Fibroblast of mammary gland (primary cell): ENCODE data around the gene ZFP90.

ENCODE experiments used
- DNase-seq: peaks from one replicate; pipeline ENCODE4 v3.0.0-alpha.2; 2010; ENCODE audit warnings: low read depth
- H3K4me3 ChIP-seq: 2 replicates; pipeline ENCODE4 v1.5.1; 2011; ENCODE audit warnings: low read depth, mild to moderate bottlenecking, low read length, moderate library complexity; ENCODE audit not compliant: control insufficient read depth
- TF ChIP-seq, protein P1 (sequence below): conservative IDR thresholded peaks from 2 replicates; pipeline ENCODE4 v1.5.1; 2011; ENCODE audit warnings: low read depth, low read length, inconsistent platforms; ENCODE audit not compliant: control insufficient read depth, insufficient read depth

Gene ZFP90

DNA sequence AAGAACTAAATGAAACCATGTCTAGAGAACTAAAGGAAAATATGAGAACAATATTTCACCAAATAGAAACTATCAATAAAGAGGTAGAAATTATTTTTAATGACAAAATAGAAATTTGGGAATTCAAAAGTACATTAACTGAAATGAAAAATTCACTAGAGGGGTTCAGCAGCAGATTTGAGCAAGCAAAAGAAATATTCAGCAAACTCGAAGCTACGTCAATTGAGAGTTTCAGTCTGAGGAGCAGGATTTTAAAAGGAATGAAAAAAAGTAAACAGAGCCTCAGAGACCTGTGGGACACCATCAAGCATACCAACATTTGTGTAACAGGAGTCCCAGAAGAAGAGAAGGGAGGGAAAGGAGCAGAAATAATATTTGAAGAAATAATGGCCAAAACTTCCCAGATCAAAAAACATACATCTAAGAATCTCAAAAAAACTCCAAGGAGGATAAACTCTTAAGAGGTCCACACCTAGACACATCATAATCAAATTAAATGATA is 38.3 kb downstream of the ZFP90 start:
- TF ChIP-seq, protein P1, sequence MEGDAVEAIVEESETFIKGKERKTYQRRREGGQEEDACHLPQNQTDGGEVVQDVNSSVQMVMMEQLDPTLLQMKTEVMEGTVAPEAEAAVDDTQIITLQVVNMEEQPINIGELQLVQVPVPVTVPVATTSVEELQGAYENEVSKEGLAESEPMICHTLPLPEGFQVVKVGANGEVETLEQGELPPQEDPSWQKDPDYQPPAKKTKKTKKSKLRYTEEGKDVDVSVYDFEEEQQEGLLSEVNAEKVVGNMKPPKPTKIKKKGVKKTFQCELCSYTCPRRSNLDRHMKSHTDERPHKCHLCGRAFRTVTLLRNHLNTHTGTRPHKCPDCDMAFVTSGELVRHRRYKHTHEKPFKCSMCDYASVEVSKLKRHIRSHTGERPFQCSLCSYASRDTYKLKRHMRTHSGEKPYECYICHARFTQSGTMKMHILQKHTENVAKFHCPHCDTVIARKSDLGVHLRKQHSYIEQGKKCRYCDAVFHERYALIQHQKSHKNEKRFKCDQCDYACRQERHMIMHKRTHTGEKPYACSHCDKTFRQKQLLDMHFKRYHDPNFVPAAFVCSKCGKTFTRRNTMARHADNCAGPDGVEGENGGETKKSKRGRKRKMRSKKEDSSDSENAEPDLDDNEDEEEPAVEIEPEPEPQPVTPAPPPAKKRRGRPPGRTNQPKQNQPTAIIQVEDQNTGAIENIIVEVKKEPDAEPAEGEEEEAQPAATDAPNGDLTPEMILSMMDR: no peak
- no peak overlapping the region for H3K4me3 ChIP-seq
- no peak for DNase-seq

DNA sequence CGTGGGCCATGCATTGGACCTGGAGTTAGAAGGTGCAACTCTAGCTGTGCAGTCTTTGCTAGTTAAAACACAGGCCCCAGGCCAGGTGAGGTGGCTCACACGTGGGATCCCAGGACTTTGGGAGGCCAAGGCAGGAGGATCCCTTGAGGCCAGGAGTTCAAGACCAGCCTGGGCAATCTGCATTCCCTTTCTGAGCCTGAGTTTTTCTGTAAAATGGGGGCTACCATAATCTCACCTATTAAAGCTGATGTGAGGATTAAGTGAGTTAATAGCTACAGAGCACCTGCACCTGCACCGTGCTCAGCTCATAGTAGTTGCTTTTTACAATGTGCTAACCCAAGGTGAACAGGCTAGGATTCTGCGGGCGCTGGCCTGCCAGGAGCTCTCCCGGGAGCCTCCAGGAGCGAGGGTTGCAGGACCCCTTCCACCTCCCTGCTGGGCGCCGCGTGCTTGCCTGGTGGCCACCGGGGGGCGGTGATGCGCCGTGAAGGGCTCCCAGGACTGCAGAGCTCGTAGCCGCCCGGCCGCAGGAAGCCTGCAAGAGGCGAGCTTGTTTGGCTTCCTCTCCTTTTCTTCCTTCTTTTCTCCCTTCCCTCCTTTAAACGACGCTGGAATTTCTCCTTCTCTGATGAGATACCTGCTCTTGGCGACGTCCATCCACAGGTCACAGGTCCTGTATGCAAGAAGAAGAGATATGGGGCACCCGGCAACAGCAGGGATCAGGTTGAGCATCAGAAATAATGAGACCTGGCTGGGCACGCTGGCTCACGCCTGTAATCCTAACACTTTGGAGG is 51.3 kb downstream of the ZFP90 start:
- H3K4me3 ChIP-seq: no peak overlapping the region
- DNase-seq: peak; percentile 38
- TF ChIP-seq, protein P1: peak; percentile 47

DNA sequence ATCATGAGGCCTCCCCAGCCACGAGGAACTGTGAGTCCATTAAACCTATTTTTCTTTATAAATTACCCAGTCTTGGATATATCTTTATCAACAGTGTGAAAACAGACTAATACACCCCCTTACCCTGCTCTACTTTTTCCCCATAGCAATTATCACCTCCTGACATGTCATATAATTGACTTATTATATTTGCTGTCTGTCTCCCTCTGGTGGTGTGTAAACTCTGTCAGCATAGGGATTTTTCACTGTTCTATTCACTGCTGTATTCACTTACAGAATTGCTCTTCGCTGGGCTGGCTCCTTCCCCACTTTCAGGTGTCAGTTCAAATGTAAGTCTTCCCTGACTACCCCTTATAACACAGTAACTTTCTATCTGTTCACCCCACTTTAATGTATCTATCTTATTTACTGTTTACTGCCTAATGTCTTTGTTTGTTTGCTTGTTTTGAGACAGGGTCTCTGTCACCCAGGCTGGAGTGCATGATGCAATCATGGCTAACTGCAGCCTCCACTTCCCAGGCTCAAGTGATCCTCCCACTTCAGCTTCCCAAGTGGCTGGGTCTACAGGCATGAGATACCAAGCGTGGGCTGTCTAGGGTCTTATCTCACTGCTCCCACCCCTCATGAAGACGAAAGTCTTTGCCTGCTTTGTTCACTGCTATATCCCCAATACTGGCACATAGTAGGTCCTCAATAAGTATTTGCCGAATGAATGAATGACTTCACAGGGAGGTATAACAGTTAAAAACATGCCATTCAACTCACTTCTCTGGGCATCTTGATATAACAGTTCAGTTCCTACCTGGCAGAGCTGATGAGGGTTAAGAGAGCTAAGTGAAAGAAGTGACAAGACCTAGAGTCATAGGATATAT is 53.6 kb downstream of the ZFP90 start:
- peak; percentile 12 for DNase-seq
- TF ChIP-seq, protein P1: peak; percentile 32
- H3K4me3 ChIP-seq: no peak overlapping the region

DNA sequence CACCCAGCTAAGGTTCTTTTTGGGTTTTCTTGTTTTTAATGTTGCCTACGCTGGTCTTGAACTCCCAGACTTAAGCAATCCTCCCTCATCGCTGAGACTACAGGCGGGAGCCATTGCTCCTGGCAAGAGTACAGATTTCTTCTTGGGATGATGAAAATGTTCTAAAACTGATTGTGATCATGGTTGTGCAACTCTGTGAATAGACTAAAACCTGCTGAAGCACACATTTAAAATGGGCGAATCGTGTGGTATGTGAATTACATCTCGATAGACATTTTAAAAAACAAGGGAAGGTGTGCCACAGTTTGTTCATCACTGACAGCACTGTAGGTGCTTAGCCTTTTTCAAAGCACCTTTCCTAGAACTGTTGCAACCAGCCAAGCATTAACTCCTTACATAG is 57.2 kb downstream of the ZFP90 start:
- TF ChIP-seq, protein P1: no peak
- no peak overlapping the region for H3K4me3 ChIP-seq
- DNase-seq: no peak

DNA sequence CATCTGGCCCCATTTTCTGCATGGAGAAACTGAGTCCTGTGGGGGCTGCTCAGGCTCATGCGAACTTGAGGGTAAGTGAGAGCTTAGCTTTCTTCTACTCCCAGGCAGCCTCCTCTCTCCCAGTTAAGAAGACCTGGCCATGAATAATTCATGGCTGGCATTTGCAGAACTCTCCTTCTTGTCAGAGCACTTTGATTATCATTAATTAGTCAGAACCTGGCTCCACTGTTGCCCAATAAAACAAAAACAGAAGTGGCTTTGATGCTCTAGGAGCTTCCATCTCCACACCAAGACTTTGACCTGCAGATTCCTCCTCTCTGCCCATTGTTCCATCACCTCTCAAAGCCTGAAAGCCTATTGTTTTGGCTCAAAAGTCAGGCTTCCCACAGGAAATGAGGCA is 60.5 kb downstream of the ZFP90 start:
- no peak overlapping the region for H3K4me3 ChIP-seq
- no peak for DNase-seq
- TF ChIP-seq, protein P1: no peak

- no peak overlapping the region for H3K4me3 ChIP-seq
- TF ChIP-seq, protein P1: no peak
- peak; percentile 16 for DNase-seq
These were observed 66.7 kb downstream of the ZFP90 start for GRCh38 chr16:68605746-68606145.
